ENCODE data around the gene ANO7.

The ANO7 gene

GRCh38 chr2:241204010-241204384 is 15.5 kb downstream of the ANO7 start:
- no peak for TF ChIP-seq CTCF (IDR thresholded peaks at IDR 0.05; ENCODE audit: low read depth, low read length)
- DNase-seq (ENCODE audit: low read depth, low spot score): no peak
- in situ Hi-C loops (cut with HindIII; ENCODE audit: low sequenced_read_pairs): no loop called here
- no peak overlapping the region for H3K4me3 ChIP-seq (ENCODE audit: low read depth, low read length)

DNA sequence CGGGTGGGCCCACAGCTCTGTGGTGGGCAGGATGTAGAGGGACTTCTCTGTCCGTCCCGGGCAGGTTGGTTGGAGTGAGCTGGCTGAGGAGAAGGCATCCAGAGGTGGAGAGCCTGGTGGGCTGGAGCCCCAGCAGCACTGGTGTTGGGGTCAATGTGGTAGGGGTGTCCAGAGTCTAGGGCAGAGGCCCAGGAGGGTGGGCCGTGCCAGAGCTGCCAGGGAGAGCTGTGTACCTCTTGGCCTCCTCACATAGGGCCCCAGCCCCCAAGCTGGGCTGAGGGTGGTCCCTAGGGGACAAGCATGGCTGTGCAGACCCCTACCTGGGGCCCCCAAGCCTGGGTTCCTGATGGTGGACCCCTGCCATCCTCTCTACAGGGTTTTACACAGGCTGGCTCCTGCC is 16.0 kb downstream of the ANO7 start:
- no peak for TF ChIP-seq CTCF (IDR thresholded peaks at IDR 0.05; ENCODE audit: low read depth, low read length)
- no peak for DNase-seq (ENCODE audit: low read depth, low spot score)
- in situ Hi-C loops (cut with HindIII; ENCODE audit: low sequenced_read_pairs): no loop called here
- H3K4me3 ChIP-seq (ENCODE audit: low read depth, low read length): no peak overlapping the region

- TF ChIP-seq CTCF (IDR thresholded peaks at IDR 0.05; ENCODE audit: low read depth, low read length): no peak
Observed at GRCh38 chr2:241205086-241205485, 16.6 kb downstream of the ANO7 start.

GRCh38 chr2:241207151-241207550 is 18.7 kb downstream of the ANO7 start:
- no peak overlapping the region for H3K4me3 ChIP-seq (ENCODE audit: low read depth, low read length)
- DNase-seq (ENCODE audit: low read depth, low spot score): no peak
- no peak for TF ChIP-seq CTCF (IDR thresholded peaks at IDR 0.05; ENCODE audit: low read depth, low read length)
- in situ Hi-C loops (cut with HindIII; ENCODE audit: low sequenced_read_pairs): no loop called here

More at GRCh38 chr2:241205086-241205485, 16.6 kb downstream of the ANO7 start:
- no peak overlapping the region for H3K4me3 ChIP-seq (ENCODE audit: low read depth, low read length)
- no peak for DNase-seq (ENCODE audit: low read depth, low spot score)
- in situ Hi-C loops (cut with HindIII; ENCODE audit: low sequenced_read_pairs): no loop called here

- no peak overlapping the region for H3K4me3 ChIP-seq (ENCODE audit: low read depth, low read length)
- in situ Hi-C loops (cut with HindIII; ENCODE audit: low sequenced_read_pairs): no loop called here
- DNase-seq (ENCODE audit: low read depth, low spot score): no peak
- no peak for TF ChIP-seq CTCF (IDR thresholded peaks at IDR 0.05; ENCODE audit: low read depth, low read length)
Observed at GRCh38 chr2:241207641-241208040, 19.2 kb downstream of the ANO7 start.

- in situ Hi-C loops (cut with HindIII; ENCODE audit: low sequenced_read_pairs): no loop called here
- no peak for TF ChIP-seq CTCF (IDR thresholded peaks at IDR 0.05; ENCODE audit: low read depth, low read length)
- no peak overlapping the region for H3K4me3 ChIP-seq (ENCODE audit: low read depth, low read length)
- DNase-seq (ENCODE audit: low read depth, low spot score): no peak
Observed at GRCh38 chr2:241208058-241208457, 19.6 kb downstream of the ANO7 start.

GRCh38 chr2:241209271-241209670 is 20.8 kb downstream of the ANO7 start:
- no peak for DNase-seq (ENCODE audit: low read depth, low spot score)
- in situ Hi-C loops (cut with HindIII; ENCODE audit: low sequenced_read_pairs): no loop called here
- no peak overlapping the region for H3K4me3 ChIP-seq (ENCODE audit: low read depth, low read length)
- TF ChIP-seq CTCF (IDR thresholded peaks at IDR 0.05; ENCODE audit: low read depth, low read length): no peak

Data from astrocyte of the spinal cord (primary cell).